Measurements from ENCODE around the gene MMD2.
A peak's percentile ranks its signal among the peaks of the same experiment; 100 is the strongest.
"Not testable (repeated sequence)": the region's sequence is repeated elsewhere in the genome, so short reads cannot be mapped to it uniquely, and the experiment has no call there.

MMD2 gene

DNA sequence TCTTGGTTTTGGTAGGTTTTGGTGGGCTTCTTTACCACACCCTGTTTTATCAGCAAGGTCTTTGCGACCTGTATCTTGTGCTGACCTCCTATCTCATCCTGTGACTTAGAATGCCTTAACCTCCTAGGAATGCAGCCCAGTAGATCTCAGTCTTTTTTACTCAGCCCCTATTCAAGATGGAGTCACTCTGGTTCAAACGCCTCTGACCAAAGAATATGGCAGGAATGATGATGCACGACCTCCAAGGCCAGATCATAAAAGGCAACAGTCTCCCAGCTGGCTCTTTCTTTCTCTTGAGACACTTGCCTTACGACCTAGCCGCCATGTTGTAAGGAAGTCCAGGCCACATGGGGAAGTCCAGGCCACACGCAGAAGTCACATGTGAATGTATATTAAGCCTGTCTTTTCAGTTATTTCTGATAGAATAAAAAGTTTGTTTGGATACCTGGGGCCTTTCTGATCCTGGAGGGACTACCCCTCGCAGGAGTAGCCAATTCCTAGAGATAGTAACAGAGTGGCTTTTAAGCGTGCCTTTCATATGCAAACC lies 65.0 kb downstream of the MMD2 start:
- no peak for DNase-seq (ENCODE audit: low read depth)

DNA sequence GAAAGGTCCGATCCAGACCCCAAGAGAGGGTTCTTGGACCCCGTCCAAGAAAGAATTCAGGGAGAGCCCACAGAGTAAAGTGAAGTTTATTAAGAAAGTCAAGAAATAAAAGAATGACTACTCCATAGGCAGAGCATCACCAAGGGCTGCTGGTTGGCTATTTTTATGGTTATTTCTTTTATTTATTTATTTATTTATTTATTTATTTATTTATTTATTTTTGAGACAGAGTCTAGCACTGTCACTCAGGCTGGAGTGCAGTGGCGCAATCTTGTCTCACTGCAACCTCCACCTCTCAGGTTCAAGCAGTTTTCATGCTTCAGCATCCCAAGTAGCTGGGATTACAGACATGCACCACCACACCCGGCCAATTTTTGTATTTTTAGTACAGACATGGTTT lies 65.8 kb downstream of the MMD2 start:
- DNase-seq (ENCODE audit: low read depth), result not testable (repeated sequence)

DNA sequence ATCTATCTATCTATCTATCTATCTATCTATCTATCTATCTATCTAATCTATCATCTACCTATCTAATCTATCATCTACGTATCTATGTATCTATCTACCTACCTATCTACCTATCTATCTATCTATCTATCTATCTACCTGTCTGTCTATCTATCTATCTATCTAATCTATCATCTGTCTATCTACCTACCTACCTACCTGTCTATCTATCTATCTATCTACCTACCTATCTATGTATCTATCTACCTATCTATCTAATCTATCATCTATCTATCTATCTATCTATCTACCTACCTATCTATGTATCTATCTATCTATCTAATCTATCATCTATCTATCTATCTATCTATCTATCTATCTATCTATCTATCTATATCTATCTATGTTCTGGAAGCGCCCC lies 67.5 kb downstream of the MMD2 start:
- DNase-seq (ENCODE audit: low read depth), result not testable (repeated sequence)

DNA sequence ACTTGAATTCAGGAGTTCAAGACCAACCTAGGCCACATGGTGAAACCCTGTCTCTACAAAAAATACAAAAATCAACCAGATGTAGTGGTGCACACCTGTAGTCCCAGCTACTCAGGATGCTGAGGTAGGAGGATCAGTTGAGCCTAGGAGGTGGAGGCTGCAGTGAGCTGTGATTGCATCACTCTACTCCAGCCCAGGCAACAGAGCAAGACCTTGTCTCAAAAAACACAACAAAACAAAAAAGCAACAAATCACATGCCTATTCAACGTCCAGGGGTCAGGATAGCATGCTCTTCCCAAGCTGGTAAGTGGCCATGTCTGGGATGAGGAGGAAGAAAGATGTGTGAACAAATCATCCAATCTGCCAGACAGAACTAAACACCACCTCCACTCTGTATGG lies 69.3 kb downstream of the MMD2 start:
- DNase-seq (ENCODE audit: low read depth), result no peak

DNA sequence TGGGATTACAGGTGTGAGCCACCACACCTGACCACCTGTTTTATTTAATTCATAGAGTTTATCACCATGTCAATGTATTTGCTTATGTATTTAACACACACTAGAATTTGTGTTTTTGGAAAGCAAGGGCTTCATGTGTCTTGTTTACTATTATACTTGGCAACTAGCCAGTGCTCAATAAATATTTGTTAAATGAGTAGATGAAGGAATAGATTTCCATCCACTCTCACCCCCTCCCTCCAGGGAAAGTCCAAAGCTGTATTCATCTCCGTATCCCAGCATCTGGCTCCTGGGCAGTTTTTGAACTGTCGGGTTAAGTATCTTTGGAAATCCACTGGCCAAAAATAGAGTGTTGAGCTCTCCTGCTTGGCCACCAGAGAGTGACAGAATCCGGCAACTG lies 70.8 kb downstream of the MMD2 start:
- DNase-seq (ENCODE audit: low read depth), result no peak

DNA sequence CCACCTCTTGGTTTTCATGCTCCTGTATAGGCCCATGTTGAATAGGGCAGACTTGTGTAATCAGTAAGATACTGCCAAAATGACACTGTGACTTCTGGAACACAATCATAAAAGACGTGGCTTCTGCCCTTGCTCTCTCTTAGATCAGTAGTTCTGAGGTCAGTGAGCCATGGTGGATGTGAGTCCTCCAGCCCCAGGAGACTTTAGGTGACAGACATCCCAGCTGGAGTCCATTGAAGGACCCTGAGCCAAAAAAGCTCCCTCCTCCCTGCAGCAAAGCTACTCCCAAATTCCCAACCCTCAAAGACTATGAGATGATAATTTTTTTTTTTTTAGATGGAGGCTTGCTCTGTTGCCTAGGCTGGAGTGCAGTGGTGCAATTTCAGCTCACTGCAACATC lies 72.3 kb downstream of the MMD2 start:
- no peak for DNase-seq (ENCODE audit: low read depth)

DNA sequence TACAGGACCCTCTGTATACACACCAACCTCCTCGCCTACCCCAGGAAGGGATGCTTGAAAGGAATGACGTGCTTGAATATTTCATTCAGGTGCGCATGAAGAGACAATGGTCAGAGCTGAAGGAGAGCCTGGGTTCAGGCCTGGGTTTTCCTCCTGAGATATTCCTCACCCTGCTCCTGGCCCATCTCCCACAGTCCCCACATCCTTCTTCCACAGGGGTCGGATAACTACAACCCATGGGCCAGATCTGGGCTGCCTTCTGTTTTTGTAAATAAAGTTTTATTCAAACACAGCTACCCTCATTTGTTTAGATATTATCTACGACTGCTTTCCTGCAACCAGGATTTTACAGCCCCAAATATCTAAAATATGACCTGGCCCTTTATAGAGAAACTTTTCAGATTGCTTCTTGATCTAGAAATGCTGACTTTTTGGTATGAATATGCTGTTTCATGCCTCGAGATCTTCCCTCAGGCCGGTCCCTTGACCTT lies 73.6 kb downstream of the MMD2 start:
- no peak for DNase-seq (ENCODE audit: low read depth)

DNA sequence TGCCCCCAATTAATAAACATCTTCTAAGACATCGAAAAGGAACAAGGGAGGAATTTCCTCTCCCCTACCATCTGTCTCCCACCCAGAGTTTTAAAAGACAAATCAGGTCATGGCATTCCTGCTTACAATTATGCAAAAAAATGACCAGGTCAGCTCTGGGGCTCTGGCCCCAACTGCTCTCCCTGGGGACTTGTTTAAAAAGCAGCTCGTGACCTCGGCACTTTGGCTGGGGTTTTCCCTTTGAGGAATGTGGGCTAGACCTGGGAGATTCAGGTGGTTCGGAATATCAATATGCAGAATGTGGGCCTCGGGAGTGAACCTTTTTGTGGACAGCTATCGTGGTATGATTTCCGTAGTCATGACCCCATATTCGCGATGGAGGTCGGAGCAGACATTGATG lies 74.8 kb downstream of the MMD2 start:
- DNase-seq (ENCODE audit: low read depth), result no peak

DNA sequence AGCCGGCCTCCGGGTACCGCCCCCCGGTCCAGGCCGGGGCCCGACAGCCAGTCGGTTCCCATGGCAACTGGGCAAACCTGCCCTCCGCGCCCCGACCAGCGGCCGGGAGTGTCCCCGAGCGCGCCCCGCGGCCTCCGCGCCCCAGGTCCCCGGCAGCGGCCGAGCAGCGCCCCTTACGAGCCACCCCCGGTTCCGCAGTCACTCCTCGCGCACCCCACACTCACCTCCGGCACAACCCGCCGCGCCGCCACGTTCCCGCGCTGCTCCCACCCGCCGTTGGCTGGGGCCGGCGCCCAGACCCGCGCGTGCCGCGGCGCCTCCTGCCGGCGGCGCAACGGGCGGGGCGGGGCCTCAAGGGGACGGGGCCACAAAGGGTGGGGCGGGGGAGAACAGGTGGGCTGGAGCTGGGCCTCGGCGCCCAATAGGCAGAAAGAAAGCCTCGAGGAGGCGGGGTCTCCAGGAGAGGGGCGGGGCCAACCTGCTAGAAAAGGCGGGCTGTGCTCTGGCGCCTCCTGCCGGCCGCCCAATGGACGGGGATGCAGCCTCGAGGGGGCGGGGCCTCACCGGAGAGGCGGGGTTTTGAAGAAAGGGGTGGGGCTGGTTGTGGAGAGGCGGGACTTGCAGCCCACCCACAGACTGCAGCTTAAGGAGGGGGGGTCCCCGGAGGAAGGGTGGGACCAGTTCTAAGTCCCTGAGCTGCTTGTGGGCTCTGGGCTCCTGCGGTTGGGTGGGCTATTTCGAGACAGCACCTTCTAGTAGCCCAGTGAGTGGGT lies 75.4 kb downstream of the MMD2 start, which contains the start of gene RADIL:
RADIL (minus strand) TSS at position 345 of the 773 bp plus-strand sequence. CDS start 5,577 bp downstream, outside the sequence.
- DNase-seq (ENCODE audit: low read depth), result peak; percentile 19

DNA sequence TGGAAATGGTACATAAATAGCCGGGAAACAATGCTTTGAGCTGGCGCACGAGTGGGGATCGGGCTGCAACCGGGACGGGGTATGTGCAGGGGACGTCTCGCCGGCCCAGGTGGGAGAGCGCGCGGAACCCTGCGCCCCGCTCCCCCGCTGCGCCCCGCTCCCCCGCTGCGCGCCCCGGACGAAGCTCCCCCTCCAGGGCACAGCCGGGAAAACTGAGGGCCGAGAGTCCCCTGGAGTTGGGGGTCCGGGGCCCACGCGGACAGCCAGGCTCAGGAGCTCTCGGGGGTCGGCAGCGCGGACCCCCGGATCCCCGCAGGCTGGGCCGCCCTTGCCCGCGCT lies 76.0 kb downstream of the MMD2 start:
- no peak for DNase-seq (ENCODE audit: low read depth)

DNA sequence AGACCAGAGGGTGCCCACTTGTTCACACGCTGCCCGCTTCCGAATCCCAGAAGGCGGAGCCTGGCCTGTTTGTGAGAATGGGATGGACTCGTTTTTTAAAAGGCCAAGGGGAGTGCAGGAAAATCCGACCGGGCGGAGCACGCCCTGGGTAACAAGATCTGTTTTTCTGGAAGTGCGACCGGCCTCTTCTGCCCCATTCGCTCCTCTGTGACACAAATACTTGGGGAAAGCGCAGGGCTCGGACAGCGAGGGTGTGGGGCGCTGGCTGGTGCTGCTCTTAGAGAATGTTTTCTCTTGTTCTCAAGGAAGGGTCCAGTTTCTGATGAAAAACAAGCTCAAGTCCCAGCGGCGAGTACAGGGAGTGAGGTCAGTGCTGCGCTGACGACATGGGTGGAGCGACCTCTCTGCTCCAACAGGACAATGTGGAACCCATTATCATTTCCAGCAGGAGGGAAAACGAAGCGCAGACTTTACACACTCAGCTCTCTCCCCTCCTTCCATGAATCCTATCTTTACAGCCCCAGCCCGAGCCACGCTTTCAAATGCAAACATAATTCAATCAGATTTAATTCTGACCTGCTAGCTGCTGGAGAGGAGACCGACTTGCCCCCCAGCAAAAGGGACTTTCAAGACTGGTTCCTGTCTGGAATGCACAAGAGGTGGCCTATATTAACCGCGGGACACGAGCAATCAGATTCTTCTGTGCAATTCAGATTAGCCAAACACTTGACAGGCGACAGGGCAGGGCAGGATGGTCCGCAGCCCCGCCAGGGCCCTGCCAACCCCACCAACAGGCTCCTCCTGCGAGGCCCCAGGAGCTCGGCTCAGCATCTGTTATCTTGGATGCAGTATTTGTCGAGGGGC lies 76.6 kb downstream of the MMD2 start:
- peak; percentile 8 for DNase-seq (ENCODE audit: low read depth)

DNA sequence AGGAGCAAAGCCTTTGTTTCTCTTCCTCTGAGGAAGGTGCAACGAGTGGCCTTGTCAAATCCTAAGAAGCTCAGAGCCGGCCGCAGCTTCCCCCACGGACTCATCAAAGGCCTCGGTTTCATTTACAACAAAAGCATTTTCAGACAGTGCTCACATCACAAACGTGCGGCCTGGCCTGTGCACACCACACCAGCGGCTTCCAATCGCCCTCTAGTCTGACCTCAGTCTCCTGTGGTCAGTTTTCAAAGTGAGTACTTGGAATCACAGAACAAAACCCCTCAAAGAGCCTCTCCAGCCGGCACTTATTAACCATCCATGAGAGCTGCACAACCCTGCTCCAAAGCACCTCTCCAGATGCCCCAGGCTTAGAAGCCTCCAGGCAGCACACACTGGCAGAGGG lies 78.8 kb downstream of the MMD2 start:
- no peak for DNase-seq (ENCODE audit: low read depth)

DNA sequence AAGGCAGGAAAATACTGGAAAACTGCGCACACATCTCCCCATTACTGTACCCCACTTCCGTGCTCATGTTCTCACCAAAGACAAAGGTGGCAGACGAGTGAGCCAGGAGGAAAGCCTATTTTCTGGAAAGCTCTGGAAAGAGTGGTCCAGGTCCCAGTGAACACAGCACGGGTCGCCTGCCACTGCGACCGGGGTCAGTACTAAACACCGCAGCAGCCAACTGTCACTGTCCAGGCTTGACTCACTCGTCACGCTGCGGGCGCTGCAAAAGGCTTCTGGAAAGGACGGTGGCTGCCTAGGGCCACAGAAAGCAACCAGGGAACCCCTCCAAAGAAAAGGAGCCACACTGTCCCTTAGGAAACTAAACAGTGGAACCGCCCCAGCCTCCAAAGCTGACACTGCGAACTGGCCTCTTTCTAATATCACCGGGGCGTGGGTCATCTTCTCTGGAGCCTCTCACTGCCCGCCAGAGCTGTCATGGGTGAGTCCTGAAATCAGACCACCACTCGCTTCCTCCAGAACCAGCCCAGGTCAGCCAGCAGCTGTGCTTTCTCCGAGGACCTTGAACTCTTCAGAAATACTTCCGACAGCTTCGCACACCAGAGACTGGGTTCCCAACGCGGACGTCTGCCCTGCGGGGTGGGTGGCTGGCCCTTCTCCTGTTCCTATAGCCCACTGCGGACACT lies 79.4 kb downstream of the MMD2 start:
- DNase-seq (ENCODE audit: low read depth), result no peak

DNA sequence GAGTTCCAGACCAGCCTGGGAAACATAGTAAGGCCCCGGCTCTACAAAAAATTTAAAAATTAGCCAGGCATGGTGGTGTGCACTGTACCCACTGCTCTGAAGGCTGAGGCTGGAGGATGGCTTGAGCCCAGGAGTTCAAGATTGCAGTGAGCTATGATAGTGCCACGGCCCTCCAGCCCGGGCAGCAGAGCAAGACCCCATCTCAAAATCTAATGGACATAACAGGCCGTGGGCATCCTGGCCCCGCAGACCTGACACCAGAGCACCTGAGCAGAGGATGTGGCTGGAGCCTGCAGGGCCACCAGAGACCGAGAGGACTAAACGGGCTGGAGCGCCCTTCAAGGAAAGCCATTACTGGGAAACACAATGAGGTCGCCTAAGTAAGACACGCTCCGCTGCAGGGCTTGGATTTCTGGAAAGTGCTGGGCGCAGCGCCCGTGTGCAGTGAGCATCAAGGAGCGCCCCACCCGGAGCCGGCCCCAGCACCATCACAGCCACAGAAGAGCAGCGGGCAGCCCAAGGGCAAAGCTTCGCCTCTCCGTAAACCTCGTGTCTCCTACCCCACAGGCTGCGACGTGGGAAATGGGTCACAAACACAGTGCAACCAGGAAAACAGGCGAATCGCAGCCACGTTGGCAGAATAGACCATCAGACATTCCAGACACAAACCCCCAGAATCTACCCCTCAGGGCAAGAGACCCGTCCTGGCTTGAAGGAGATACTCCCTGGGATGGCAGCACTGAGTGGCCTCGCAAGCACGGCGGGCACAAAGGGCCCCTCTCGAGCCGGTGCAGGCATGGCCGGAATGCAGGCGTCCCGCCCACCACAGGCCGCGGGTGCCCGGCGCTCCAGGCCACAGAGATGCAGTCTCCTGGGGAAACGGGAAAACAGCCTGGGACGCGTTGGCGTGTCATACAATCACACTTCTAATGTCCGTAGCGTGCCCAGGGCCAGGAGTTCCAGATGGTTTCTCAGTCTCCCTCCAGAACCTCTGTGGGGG lies 80.4 kb downstream of the MMD2 start:
- no peak for DNase-seq (ENCODE audit: low read depth)

DNA sequence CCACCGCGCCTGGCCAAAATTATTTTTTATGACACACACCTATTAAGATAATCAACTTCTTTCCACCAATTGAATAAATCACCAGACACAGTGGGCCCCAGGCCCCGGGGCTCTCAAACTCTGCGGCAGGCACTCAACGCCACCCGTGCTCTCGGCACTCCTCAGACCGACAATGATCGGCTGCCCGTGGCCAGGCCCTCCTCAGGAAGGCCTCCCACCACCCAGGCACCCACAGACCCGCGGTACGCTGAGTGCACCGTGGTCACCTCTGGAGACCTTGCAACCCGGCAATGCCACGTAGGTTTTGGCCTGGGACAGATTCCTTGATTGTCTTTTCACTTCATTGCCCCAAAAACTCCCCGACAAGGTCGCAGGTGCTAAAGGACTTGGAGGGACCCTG lies 82.4 kb downstream of the MMD2 start:
- DNase-seq (ENCODE audit: low read depth), result no peak

DNA sequence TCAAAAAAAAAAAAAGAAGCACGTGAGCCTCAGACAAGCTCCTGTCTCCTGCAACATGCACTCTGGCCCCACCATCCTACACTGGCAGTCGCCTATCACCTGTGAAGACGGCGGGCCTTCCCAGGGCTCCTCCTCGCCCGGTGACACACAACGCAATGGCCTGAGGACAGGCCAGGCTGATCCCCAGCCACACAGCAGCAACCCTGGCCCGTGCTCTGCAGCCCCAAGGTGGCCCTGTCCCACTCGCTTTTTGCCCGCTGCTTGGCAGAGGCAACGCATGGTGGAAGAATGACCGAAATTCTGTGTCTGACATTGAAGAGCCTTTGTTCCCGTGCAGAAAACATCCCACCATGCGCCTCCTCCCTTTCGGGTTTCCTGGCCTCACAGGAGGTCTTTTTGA lies 83.6 kb downstream of the MMD2 start:
- DNase-seq (ENCODE audit: low read depth), result no peak

DNA sequence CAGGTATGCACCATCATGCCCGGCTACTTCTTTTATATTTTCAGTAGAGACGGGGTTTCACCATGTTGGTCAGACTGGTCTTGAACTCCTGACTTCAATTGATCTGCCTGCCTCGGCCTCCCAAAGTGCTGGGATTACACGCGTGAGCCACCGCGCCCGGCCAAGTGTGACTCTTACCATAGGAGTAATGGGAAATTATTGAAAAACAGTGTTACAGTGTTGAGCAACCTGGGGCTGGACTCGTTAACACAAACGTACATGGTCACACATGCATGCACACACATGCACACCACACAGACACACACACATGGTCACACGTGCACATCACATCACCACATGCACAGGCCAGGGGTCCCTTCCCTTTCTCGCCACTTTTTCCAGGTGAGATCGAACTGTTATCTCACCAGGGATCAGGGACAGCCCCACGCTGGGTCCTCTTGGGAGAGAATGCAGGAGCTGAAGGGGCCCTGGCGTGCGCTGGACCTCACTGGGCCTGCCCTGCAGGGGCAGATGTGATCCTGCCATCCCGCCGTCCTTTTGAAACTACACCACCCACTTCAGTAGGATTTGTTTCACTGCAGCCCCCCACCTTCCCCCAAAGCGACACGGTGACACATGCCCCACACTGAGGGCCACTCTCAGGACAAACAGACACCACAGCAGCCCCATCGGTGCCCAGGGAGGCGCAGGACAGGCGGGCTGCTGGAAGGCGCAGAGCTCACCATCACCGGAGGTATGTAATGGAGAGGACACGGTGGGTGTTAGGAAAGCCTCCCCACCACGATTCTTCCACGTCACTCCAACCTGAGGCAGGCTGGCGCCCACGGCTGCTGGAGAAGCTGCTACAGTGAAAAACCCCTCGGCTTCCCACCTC lies 85.7 kb downstream of the MMD2 start:
- DNase-seq (ENCODE audit: low read depth), result no peak

DNA sequence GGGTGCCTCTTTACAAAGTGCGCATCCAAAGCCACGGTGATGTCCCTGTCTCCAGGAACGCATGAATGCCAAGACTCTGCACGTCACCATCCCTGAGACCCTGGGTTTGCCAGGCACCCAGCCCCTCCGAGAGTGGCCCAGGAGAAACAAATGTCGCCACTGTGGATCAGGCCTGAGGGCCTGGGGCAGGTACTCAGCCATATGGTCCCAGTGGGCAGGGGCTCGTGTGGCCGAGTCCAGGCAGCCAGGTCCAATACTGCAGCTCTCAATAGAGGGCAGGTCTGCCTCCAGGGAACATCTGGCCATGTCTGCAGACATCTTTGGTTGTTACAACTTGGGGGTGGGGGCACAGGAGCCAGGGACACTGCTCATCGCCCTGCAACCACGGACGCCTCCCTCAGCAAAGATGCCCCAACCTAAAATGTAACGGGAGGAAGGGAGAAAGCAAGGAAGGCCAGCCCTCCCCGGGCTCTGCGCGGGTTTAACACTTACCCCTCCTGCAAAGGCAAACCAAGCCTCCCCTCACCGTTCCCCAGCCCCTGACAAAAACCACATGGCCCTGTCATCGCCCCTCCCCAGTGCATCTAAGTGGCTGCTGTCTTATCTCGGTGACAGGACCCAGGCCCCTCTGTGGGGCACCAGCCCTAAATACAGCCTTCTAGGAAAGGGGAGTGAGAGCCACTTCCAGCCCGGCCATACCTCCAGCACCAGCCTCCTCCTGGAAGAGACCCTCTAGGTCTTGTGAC lies 86.9 kb downstream of the MMD2 start:
- no peak for DNase-seq (ENCODE audit: low read depth)

DNA sequence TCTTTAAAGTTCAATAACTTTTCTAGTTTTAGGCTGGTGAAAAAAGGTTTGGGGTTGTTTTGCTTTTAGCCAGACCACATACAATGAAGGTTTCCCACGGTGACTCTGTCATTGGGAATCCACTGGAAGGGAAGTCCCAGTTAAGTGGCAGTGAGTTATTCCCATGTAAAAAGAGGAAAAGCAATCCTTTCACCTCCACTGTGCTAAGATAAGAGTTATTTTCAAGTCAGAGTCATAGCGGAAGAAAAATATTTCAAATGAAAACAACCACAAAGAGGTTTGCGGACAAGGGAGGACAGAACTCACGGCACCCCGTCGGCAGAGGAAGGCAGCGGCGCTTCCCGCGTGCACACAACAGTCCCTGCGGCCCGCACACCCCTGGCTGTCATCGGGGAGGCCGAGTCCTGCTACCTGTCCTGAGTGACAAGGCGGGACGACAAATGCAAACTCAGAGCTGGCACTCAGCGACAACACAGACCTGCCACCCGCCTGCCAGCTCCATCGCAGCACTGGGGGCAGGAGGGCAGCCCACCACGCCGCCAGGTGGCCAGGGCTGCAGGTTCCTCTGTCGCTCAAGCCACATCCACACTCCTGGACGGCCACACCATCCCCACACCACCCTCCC lies 87.8 kb downstream of the MMD2 start:
- no peak for DNase-seq (ENCODE audit: low read depth)

Measured in non-pigmented ciliary epithelial cell (primary cell).